Measurements from ENCODE around the gene FAM163A.

The FAM163A gene

GRCh38 chr1:179786815-179787685 lies 44.0 kb downstream of the FAM163A start:
- TF ChIP-seq POLR2AphosphoS5 (IDR thresholded peaks at IDR 0.05; ENCODE audit: low read depth, low read length) (no peak), SIN3A (IDR thresholded peaks at IDR 0.05; ENCODE audit: borderline replicate concordance, insufficient read depth, low read length) (no peak), TAF1 (IDR thresholded peaks at IDR 0.05; ENCODE audit: borderline replicate concordance, insufficient read depth, low read length) (no peak), REST (IDR thresholded peaks at IDR 0.05; ENCODE audit: insufficient read depth in 1 of 2, low read depth in 2 of 2, low read length in 2 of 2) (no peak)

- TF ChIP-seq POLR2AphosphoS5 (IDR thresholded peaks at IDR 0.05; ENCODE audit: low read depth, low read length) (no peak), FOXP2 (optimal IDR thresholded peaks at IDR 0.05; ENCODE audit: borderline replicate concordance, extremely low read depth, extremely low read length, insufficient read depth) (no peak), TAF1 (IDR thresholded peaks at IDR 0.05; ENCODE audit: borderline replicate concordance, insufficient read depth, low read length) (no peak), SIN3A (IDR thresholded peaks at IDR 0.05; ENCODE audit: borderline replicate concordance, insufficient read depth, low read length) (no peak), REST (IDR thresholded peaks at IDR 0.05; ENCODE audit: insufficient read depth in 1 of 2, low read depth in 2 of 2, low read length in 2 of 2) (no peak)
These were observed 45.2 kb downstream of the FAM163A start for GRCh38 chr1:179788259-179788658.

- no peak for TF ChIP-seq SIN3A (IDR thresholded peaks at IDR 0.05; ENCODE audit: borderline replicate concordance, insufficient read depth, low read length)
- no peak for TF ChIP-seq REST (IDR thresholded peaks at IDR 0.05; ENCODE audit: insufficient read depth in 1 of 2, low read depth in 2 of 2, low read length in 2 of 2)
- no peak for TF ChIP-seq FOXP2 (optimal IDR thresholded peaks at IDR 0.05; ENCODE audit: borderline replicate concordance, extremely low read depth, extremely low read length, insufficient read depth)
- TF ChIP-seq POLR2AphosphoS5 (IDR thresholded peaks at IDR 0.05; ENCODE audit: low read depth, low read length) = no peak
- no peak for TF ChIP-seq TAF1 (IDR thresholded peaks at IDR 0.05; ENCODE audit: borderline replicate concordance, insufficient read depth, low read length)
These were observed 50.2 kb downstream of the FAM163A start for GRCh38 chr1:179793281-179793680.

GRCh38 chr1:179794146-179794545 lies 51.1 kb downstream of the FAM163A start:
- no peak for TF ChIP-seq REST (IDR thresholded peaks at IDR 0.05; ENCODE audit: insufficient read depth in 1 of 2, low read depth in 2 of 2, low read length in 2 of 2)
- TF ChIP-seq SIN3A (IDR thresholded peaks at IDR 0.05; ENCODE audit: borderline replicate concordance, insufficient read depth, low read length) = no peak
- no peak for TF ChIP-seq POLR2AphosphoS5 (IDR thresholded peaks at IDR 0.05; ENCODE audit: low read depth, low read length)
- TF ChIP-seq TAF1 (IDR thresholded peaks at IDR 0.05; ENCODE audit: borderline replicate concordance, insufficient read depth, low read length) = no peak
- TF ChIP-seq FOXP2 (optimal IDR thresholded peaks at IDR 0.05; ENCODE audit: borderline replicate concordance, extremely low read depth, extremely low read length, insufficient read depth) = no peak
